ENCODE data around the gene SYNGAP1. TPM values are rescaled to one million over a fixed set of nuclear protein-coding genes. Genes with fewer than 3 reads are reported as not detected.

The SYNGAP1 gene
- polyA plus RNA-seq, 2 of the 4 experiments (the other 2 are of a cell fraction): 2.2 to 10.8 TPM

DNA sequence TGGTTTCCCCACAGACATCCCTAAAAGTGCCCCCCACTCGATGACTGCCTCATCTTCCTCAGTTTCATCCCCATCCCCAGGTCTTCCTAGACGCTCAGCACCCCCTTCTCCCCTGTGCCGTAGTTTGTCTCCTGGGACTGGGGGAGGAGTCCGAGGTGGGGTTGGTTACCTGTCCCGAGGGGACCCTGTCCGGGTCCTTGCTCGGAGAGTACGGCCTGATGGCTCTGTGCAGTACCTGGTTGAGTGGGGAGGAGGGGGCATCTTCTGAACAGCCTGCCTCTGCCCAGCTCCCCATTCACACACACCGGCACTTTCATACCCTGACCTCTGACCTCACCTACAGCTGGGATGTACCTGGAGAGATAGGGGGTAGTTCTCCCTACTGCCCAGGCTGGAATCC is 4.0 kb upstream of the SYNGAP1 start:
- no peaks in the 10 kb centered on the region for H3K9me3 ChIP-seq
- POLR2A ChIA-PET: interaction anchor here (0.6 kb wide), 1 partner anchor 140 kb away, joined by 3 read pairs; no protein-coding TSS in a partner anchor
- WGBS (ENCODE audit: missing lambda C conversion rate): 88% methylated on average over 9 of the region's 9 CpGs
- ATAC-seq (no peak), DNase-seq (ENCODE audit: low read depth in 1 of 2, low spot score in 1 of 2) (no peak), FAIRE-seq (no peak)
- CTCF ChIA-PET: interaction anchor here (2.3 kb wide), 1 partner anchor 10 kb away, joined by 11 read pairs; no protein-coding TSS in a partner anchor
- H3K4me3 ChIP-seq: no peak overlapping the region
- peak overlapping the region; percentile 93; the same call in 2 of the 3 replicates for H3K4me2 ChIP-seq
- no peak for TF ChIP-seq EP300 (IDR thresholded peaks at IDR 0.05)
- TF ChIP-seq PHF8 (IDR thresholded peaks at IDR 0.05; ENCODE audit: borderline replicate concordance, low read depth): no peak
- no peak for TF ChIP-seq ZFP36 (IDR thresholded peaks at IDR 0.05; ENCODE audit: borderline replicate concordance, partially characterized antibody)
- TF ChIP-seq, protein P1, sequence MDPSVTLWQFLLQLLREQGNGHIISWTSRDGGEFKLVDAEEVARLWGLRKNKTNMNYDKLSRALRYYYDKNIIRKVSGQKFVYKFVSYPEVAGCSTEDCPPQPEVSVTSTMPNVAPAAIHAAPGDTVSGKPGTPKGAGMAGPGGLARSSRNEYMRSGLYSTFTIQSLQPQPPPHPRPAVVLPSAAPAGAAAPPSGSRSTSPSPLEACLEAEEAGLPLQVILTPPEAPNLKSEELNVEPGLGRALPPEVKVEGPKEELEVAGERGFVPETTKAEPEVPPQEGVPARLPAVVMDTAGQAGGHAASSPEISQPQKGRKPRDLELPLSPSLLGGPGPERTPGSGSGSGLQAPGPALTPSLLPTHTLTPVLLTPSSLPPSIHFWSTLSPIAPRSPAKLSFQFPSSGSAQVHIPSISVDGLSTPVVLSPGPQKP (IDR thresholded peaks at IDR 0.05; ENCODE audit: low read depth, low read length): no peak
- peaks cover 42% of the 10 kb centered on the region for H3K4me1 ChIP-seq
- 0 out of 6 replicates have a peak overlapping the region, but pooled peaks of 1 of the 2 experiments have one; percentile 22 for H3K27ac ChIP-seq

DNA sequence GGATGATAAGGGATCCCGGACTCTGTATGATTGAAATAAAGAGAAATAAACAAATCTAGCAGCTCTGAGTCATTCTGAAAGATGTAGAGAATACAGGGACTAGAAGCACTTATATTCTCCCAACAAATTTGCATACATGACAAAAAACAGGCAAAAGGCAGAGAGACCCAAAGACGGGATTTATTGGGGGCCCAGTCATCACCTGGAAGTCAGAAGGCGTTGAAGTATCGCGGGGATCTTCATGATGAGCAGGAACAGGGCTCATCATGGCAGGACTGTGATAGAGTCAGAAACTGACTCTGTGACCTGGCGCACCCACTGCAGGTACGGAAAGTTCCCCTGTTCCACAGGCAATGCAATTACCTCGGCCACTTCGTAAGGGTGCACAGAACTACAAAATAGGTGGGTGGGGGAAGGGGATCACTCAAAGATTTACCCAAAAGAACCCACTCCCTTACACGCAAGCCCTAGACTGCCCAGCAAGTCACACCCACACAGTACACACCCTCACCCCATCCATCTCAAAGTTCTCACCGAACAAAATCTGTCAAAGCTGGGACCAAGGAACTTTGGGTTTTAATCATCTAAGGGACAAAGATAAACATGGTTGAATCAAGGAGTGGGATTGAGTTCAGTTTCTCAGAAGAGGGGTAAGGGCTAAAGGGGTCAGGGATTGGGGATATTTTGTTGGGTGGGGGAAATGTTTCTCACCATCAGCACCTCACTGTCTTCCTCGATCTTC is 3.3 kb upstream of the SYNGAP1 start:
- peak overlapping the region; percentile 63 for H3K4me3 ChIP-seq
- POLR2A ChIA-PET: interaction anchor here (0.6 kb wide), 1 partner anchor 139 kb away, joined by 3 read pairs; no protein-coding TSS in a partner anchor
- TF ChIP-seq HOXB5 (CRISPR knock-in tag; IDR thresholded peaks at IDR 0.05) (no peak), MAFK (IDR thresholded peaks at IDR 0.05; ENCODE audit: partially characterized antibody) (peak; percentile 57), CHD4 (IDR thresholded peaks at IDR 0.05; ENCODE audit: borderline replicate concordance) (no peak), CEBPB (IDR thresholded peaks at IDR 0.05) (no peak)
- H3K4me1 ChIP-seq: peaks cover 41% of the 10 kb centered on the region
- WGBS (ENCODE audit: missing lambda C conversion rate): 70% methylated on average over 12 of the region's 12 CpGs
- CTCF ChIA-PET: interaction anchor here (1.1 to 2.3 kb wide), 2 partner anchors 9 to 22 kb away, joined by 3 to 11 read pairs; no protein-coding TSS in a partner anchor
- ATAC-seq: no peak
- no peak for DNase-seq (ENCODE audit: low read depth in 1 of 2, low spot score in 1 of 2)
- H3K4me2 ChIP-seq: peak overlapping the region; percentile 93
- no peaks in the 10 kb centered on the region for H3K9me3 ChIP-seq
- peak overlapping the region; percentile 86 to 95 for H3K27ac ChIP-seq
- FAIRE-seq: no peak

DNA sequence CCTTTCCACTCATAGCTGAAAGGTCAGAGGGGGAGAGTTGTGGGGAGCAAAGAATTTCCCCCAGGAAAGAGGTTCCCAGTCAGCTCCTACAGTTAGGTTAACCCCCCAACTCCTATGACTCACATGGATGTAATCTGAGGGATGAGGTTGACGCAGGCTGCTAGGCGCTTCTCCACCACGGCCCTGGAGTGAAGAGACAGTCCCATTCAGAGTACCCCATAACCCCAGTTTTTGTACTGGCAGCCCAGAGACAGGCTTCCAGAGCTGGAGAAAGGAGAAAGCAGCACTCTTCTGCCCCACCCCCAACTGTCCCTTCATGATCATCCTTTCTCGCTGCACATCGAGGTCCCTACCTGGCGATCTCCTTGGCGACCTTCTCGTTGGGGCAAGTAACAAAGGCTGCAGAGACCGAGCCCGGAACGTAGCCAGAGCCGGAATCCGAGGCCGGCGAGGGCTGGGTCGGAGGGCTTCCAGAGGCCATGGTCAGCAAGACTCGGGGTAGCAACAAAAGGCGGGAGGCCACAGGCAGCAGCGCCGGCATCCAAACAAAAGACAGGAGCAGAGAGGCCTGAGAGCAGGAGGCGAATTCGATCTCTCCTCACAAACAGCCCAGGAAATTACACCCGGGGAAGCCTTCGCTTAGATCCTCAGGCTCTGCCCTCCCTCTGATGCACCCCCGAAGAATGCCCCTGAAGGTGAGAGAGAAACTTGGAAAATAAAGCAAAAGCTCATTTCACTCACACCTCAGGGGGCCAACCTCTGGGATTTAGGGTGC is 2.5 kb upstream of the SYNGAP1 start:
- FAIRE-seq (no peak), DNase-seq (ENCODE audit: low read depth in 1 of 2, low spot score in 1 of 2) (peak; percentile 30 to 38), ATAC-seq (peak in 1 of 2 experiments; percentile 43; a peak in 3 of 6 replicates)
- whole genome bisulfite sequencing (ENCODE audit: missing lambda C conversion rate): 1% methylated on average over 11 of the region's 25 CpGs
- Histone ChIP-seq H3K27ac (peak overlapping the region; percentile 86 to 95), H3K4me1 (peaks cover 37% of the 10 kb centered on the region), H3K4me3 (peak overlapping the region; percentile 63), H3K9me3 (no peaks in the 10 kb centered on the region), H3K4me2 (peak overlapping the region; percentile 93)
- 0 out of 2 replicates have a peak, but pooled peaks have one; percentile 49 for TF ChIP-seq PHF8 (IDR thresholded peaks at IDR 0.05; ENCODE audit: borderline replicate concordance, low read depth)
- no peak for TF ChIP-seq POLR2A (IDR thresholded peaks at IDR 0.05; ENCODE audit: low read length)
- TF ChIP-seq, protein P2, sequence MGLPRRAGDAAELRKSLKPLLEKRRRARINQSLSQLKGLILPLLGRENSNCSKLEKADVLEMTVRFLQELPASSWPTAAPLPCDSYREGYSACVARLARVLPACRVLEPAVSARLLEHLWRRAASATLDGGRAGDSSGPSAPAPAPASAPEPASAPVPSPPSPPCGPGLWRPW (IDR thresholded peaks at IDR 0.05): no peak
- TF ChIP-seq HOXA7 (CRISPR knock-in tag; IDR thresholded peaks at IDR 0.05): no peak
- TF ChIP-seq CBX8 (IDR thresholded peaks at IDR 0.05): no peak
- no peak for TF ChIP-seq FOSL2 (IDR thresholded peaks at IDR 0.05)
- TF ChIP-seq FOSL2 (CRISPR knock-in tag; IDR thresholded peaks at IDR 0.05): peak; percentile 53
- ChIA-PET POLR2A (no interaction called here), CTCF (interaction anchor here (1.1 to 2.3 kb wide), 3 partner anchors 8 to 22 kb away, joined by 3 to 11 read pairs (median 3); no protein-coding TSS in a partner anchor)
